ENCODE measurements around the gene RASGRP1. TPM values are rescaled to one million over a fixed set of nuclear protein-coding genes. Genes with fewer than 3 reads are reported as not detected.

RASGRP1 gene
- polyA plus RNA-seq, 1 donor (not counting 4 experiments of a cell fraction or from before 2014, with no cell fraction given), result 0.28 TPM

GRCh38 chr15:38518084-38518483 is 46.5 kb downstream of the RASGRP1 start:
- Histone ChIP-seq H3K36me3 (ENCODE audit: control insufficient read depth in 2 of 2, extremely low read depth in 1 of 2, insufficient read depth in 2 of 2, low read length in 2 of 2) (no peaks in the 10 kb centered on the region), H3K79me2 (ENCODE audit: control insufficient read depth, insufficient read depth, low read length) (no peaks in the 10 kb centered on the region), H3K9me3 (ENCODE audit: control insufficient read depth, low read depth, low read length) (no peaks in the 10 kb centered on the region), H3K9me1 (ENCODE audit: control insufficient read depth, extremely low read depth, insufficient read depth, low read length) (no peaks in the 10 kb centered on the region), H4K20me1 (ENCODE audit: control insufficient read depth, extremely low read depth, insufficient read depth, low read length) (no peaks in the 10 kb centered on the region), H3K27ac (ENCODE audit: control insufficient read depth, insufficient read depth, low read length) (no peak overlapping the region), H3K9ac (ENCODE audit: control insufficient read depth, extremely low read depth, insufficient read depth, low read length) (no peak overlapping the region), H3K27me3 (ENCODE audit: control insufficient read depth, extremely low read depth, insufficient read depth, low read length) (peaks cover 8% of the 10 kb centered on the region), H2AFZ (ENCODE audit: control insufficient read depth, low read length) (no peak overlapping the region), H3K4me3 (ENCODE audit: control insufficient read depth in 2 of 3, extremely low read depth in 1 of 3, insufficient read depth in 2 of 3, low read depth in 1 of 3, low read length in 3 of 3) (no peak overlapping the region), H3K4me2 (ENCODE audit: control insufficient read depth, extremely low read depth, insufficient read depth, low read depth, low read length) (no peak overlapping the region), H3K4me1 (ENCODE audit: control insufficient read depth, extremely low read depth, insufficient read depth, low read length) (no peaks in the 10 kb centered on the region)
- no peak for TF ChIP-seq EZH2 (IDR thresholded peaks at IDR 0.05; ENCODE audit: low read length)
- TF ChIP-seq CTCF (optimal IDR thresholded peaks at IDR 0.05 in 1 of 3, IDR thresholded peaks at IDR 0.05 in 1 of 3, conservative IDR thresholded peaks at IDR 0.05 in 1 of 3; ENCODE audit: extremely low read depth in 1 of 3, insufficient read depth in 2 of 3, low read length in 3 of 3), result no peak
- FAIRE-seq (no peak), DNase-seq (ENCODE audit: low read depth, low spot score) (no peak)
- dilution Hi-C loops (cut with MboI; ENCODE audit: extremely low pct_ligation_motif_present, low sequenced_read_pairs), result loop anchor here (25.0 kb wide), 1 partner anchor 169 kb away; no protein-coding TSS in a partner anchor

- FAIRE-seq, result no peak
- no peaks in the 10 kb centered on the region for H3K36me3 ChIP-seq (ENCODE audit: control insufficient read depth in 2 of 2, extremely low read depth in 1 of 2, insufficient read depth in 2 of 2, low read length in 2 of 2)
- TF ChIP-seq EZH2 (IDR thresholded peaks at IDR 0.05; ENCODE audit: low read length) (no peak), CTCF (optimal IDR thresholded peaks at IDR 0.05 in 1 of 3, IDR thresholded peaks at IDR 0.05 in 1 of 3, conservative IDR thresholded peaks at IDR 0.05 in 1 of 3; ENCODE audit: extremely low read depth in 1 of 3, insufficient read depth in 2 of 3, low read length in 3 of 3) (no peak)
- H3K27me3 ChIP-seq (ENCODE audit: control insufficient read depth, extremely low read depth, insufficient read depth, low read length), result peaks cover 12% of the 10 kb centered on the region
- no peaks in the 10 kb centered on the region for H4K20me1 ChIP-seq (ENCODE audit: control insufficient read depth, extremely low read depth, insufficient read depth, low read length)
- H3K9me1 ChIP-seq (ENCODE audit: control insufficient read depth, extremely low read depth, insufficient read depth, low read length), result no peaks in the 10 kb centered on the region
- DNase-seq (ENCODE audit: low read depth, low spot score), result no peak
- no peaks in the 10 kb centered on the region for H3K9me3 ChIP-seq (ENCODE audit: control insufficient read depth, low read depth, low read length)
- dilution Hi-C loops (cut with MboI; ENCODE audit: extremely low pct_ligation_motif_present, low sequenced_read_pairs), result loop anchor here (25.0 kb wide), 1 partner anchor 170 kb away; no protein-coding TSS in a partner anchor
- H3K79me2 ChIP-seq (ENCODE audit: control insufficient read depth, insufficient read depth, low read length), result no peaks in the 10 kb centered on the region
- no peak overlapping the region for H2AFZ ChIP-seq (ENCODE audit: control insufficient read depth, low read length)
- no peak overlapping the region for H3K4me3 ChIP-seq (ENCODE audit: control insufficient read depth in 2 of 3, extremely low read depth in 1 of 3, insufficient read depth in 2 of 3, low read depth in 1 of 3, low read length in 3 of 3)
- H3K4me1 ChIP-seq (ENCODE audit: control insufficient read depth, extremely low read depth, insufficient read depth, low read length), result no peaks in the 10 kb centered on the region
- no peak overlapping the region for H3K27ac ChIP-seq (ENCODE audit: control insufficient read depth, insufficient read depth, low read length)
- no peak overlapping the region for H3K9ac ChIP-seq (ENCODE audit: control insufficient read depth, extremely low read depth, insufficient read depth, low read length)
- no peak overlapping the region for H3K4me2 ChIP-seq (ENCODE audit: control insufficient read depth, extremely low read depth, insufficient read depth, low read depth, low read length)
Observed at GRCh38 chr15:38517312-38517975, 47.2 kb downstream of the RASGRP1 start.

All from keratinocyte (primary cell).